ENCODE measurements around the gene MISP.
A peak's percentile ranks its signal among the peaks of the same experiment; 100 is the strongest.

The MISP gene

GRCh38 chr19:749811-750210 is 1.1 kb upstream of the MISP start:
- no peak for DNase-seq (ENCODE audit: low read depth in 1 of 2, low spot score in 1 of 2)
- Histone ChIP-seq H3K27ac (replicated peaks) (no peak overlapping the region), H3K4me3 (replicated peaks; ENCODE audit: insufficient read depth, low read length) (no peak overlapping the region), H3K27me3 (ENCODE audit: insufficient read depth, poor library complexity, severe bottlenecking) (no peaks in the 10 kb centered on the region)
- TF ChIP-seq POLR2AphosphoS5 (IDR thresholded peaks at IDR 0.05; ENCODE audit: low read depth) (no peak), GABPA (IDR thresholded peaks at IDR 0.05; ENCODE audit: low read depth) (no peak), SPI1 (IDR thresholded peaks at IDR 0.05; ENCODE audit: borderline replicate concordance, low read depth) (no peak), REST (IDR thresholded peaks at IDR 0.05; ENCODE audit: insufficient replicate concordance, low read depth) (no peak)
- TF ChIP-seq, protein P1, sequence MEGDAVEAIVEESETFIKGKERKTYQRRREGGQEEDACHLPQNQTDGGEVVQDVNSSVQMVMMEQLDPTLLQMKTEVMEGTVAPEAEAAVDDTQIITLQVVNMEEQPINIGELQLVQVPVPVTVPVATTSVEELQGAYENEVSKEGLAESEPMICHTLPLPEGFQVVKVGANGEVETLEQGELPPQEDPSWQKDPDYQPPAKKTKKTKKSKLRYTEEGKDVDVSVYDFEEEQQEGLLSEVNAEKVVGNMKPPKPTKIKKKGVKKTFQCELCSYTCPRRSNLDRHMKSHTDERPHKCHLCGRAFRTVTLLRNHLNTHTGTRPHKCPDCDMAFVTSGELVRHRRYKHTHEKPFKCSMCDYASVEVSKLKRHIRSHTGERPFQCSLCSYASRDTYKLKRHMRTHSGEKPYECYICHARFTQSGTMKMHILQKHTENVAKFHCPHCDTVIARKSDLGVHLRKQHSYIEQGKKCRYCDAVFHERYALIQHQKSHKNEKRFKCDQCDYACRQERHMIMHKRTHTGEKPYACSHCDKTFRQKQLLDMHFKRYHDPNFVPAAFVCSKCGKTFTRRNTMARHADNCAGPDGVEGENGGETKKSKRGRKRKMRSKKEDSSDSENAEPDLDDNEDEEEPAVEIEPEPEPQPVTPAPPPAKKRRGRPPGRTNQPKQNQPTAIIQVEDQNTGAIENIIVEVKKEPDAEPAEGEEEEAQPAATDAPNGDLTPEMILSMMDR (IDR thresholded peaks at IDR 0.05; ENCODE audit: insufficient read depth, low read length): no peak

DNA sequence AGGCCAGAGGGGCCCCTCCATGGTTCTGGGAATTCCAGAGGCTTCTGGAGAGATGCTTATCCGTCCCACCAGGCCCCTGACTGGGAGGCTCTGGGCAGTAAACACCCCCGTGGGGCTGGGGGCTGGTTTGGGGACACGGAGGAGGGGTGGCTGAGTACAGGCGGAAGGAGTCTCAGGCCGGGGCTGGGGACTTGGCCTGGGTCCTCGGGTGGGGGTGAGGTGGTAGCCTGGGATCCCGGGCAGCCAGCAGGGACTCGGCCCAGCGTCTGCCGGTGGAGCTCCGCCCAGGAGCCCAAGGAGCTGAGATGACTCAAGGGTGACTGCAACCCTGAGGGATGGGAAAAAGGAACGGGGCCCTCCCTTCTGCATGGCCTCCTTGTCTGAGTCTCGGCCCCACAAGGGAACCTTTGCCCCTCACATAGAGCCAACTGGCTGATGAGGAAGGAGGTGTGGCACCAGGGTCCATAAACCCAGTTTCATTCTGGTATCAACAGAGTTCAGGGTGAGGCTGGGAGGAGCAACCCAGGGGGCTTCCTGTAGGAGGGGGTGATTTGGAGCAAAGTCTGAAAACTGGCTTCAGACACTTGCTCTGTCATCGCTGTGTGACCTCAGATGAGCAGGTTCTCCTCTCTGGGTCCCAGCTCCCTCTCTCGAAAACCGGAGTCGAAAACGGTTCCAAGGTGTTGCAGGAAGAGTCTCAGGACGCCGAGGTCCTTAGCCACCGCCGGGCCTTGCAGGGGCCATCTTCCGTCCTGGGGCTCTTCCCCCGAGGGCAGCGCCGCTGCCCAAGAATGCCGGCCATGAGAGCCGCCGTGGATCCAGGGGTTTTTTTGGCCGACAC is 809 bp downstream of the MISP start:
- Histone ChIP-seq H3K4me3 (replicated peaks; ENCODE audit: insufficient read depth, low read length) (no peak overlapping the region), H3K27ac (replicated peaks) (no peak overlapping the region), H3K27me3 (ENCODE audit: insufficient read depth, poor library complexity, severe bottlenecking) (no peaks in the 10 kb centered on the region)
- DNase-seq (ENCODE audit: low read depth in 1 of 2, low spot score in 1 of 2): no peak
- TF ChIP-seq POLR2AphosphoS5 (IDR thresholded peaks at IDR 0.05; ENCODE audit: low read depth): no peak
- no peak for TF ChIP-seq GABPA (IDR thresholded peaks at IDR 0.05; ENCODE audit: low read depth)
- TF ChIP-seq, protein P1 (IDR thresholded peaks at IDR 0.05; ENCODE audit: insufficient read depth, low read length): no peak
- no peak for TF ChIP-seq SPI1 (IDR thresholded peaks at IDR 0.05; ENCODE audit: borderline replicate concordance, low read depth)
- TF ChIP-seq REST (IDR thresholded peaks at IDR 0.05; ENCODE audit: insufficient replicate concordance, low read depth): no peak

- Histone ChIP-seq H3K4me3 (replicated peaks; ENCODE audit: insufficient read depth, low read length) (no peak overlapping the region), H3K27me3 (ENCODE audit: insufficient read depth, poor library complexity, severe bottlenecking) (no peaks in the 10 kb centered on the region), H3K27ac (replicated peaks) (no peak overlapping the region)
- no peak for TF ChIP-seq REST (IDR thresholded peaks at IDR 0.05; ENCODE audit: insufficient replicate concordance, low read depth)
- no peak for TF ChIP-seq POLR2AphosphoS5 (IDR thresholded peaks at IDR 0.05; ENCODE audit: low read depth)
- TF ChIP-seq GABPA (IDR thresholded peaks at IDR 0.05; ENCODE audit: low read depth): no peak
- TF ChIP-seq, protein P1 (IDR thresholded peaks at IDR 0.05; ENCODE audit: insufficient read depth, low read length): no peak
- TF ChIP-seq SPI1 (IDR thresholded peaks at IDR 0.05; ENCODE audit: borderline replicate concordance, low read depth): no peak
- peak; percentile 31 to 32 for DNase-seq (ENCODE audit: low read depth in 1 of 2, low spot score in 1 of 2)
Measured at GRCh38 chr19:752652-753517, 2.0 kb downstream of the MISP start.
